Measurements from ENCODE around the gene TBL1XR1. TPM values are rescaled to one million over a fixed set of nuclear protein-coding genes. Genes with fewer than 3 reads are reported as not detected.

TBL1XR1 gene
- total and polyA plus RNA-seq, 2 donors (not counting 3 experiments of a cell fraction or from before 2014, with no cell fraction given) = 26.9 to 146 TPM

GRCh38 chr3:177051411-177051810, 145.9 kb downstream of the TBL1XR1 start:
- Histone ChIP-seq H3K9me3 (replicated peaks; ENCODE audit: control insufficient read depth, insufficient read depth, low read length) (no peaks in the 10 kb centered on the region), H3K9me1 (replicated peaks; ENCODE audit: control insufficient read depth, extremely low read depth, insufficient read depth, low read length) (no peaks in the 10 kb centered on the region), H3K4me3 (replicated peaks in 1 of 3; ENCODE audit: insufficient read depth in 1 of 3, low read depth in 1 of 3, low read length in 3 of 3) (no peak overlapping the region), H3K4me1 (ENCODE audit: control insufficient read depth, extremely low read depth, insufficient read depth, low read length) (no peaks in the 10 kb centered on the region), H2AFZ (ENCODE audit: low read depth, low read length) (no peak overlapping the region), H3K27me3 (ENCODE audit: control insufficient read depth in 2 of 2, insufficient read depth in 2 of 2, low read length in 2 of 2) (no peaks in the 10 kb centered on the region), H4K20me1 (replicated peaks; ENCODE audit: control insufficient read depth, extremely low read depth, insufficient read depth, low read length) (no peaks in the 10 kb centered on the region), H3K79me2 (ENCODE audit: control insufficient read depth, insufficient read depth, low read length) (peaks cover 22% of the 10 kb centered on the region), H3K27ac (ENCODE audit: insufficient read depth, low read depth, low read length) (no peak overlapping the region), H3K9ac (replicated peaks; ENCODE audit: extremely low read depth, insufficient read depth, low read length) (no peak overlapping the region), H3K4me2 (ENCODE audit: insufficient read depth, low read length) (no peak overlapping the region), H3K36me3 (ENCODE audit: control insufficient read depth in 2 of 2, extremely low read depth in 1 of 2, insufficient read depth in 2 of 2, low read length in 2 of 2) (peaks cover 3 to 22% of the 10 kb centered on the region in 2 experiments)
- no TSS peak for BruUV-seq (replicated peaks)
- intact Hi-C loops (cut with micrococcal nuclease) = loop anchor here (1.0 to 10.0 kb wide), 7 partner anchors 146 to 1334 kb away; partner anchors contain the start of gene TBL1XR1
- CTCF ChIA-PET = interaction anchor here (0.6 to 5.0 kb wide), 51 partner anchors 10 to 1334 kb away, joined by 3 to 66 read pairs (median 3); partner anchors contain the start of gene TBL1XR1
- FAIRE-seq (no peak), DNase-seq (ENCODE audit: low read depth, low spot score) (peak; percentile 19)
- dilution Hi-C loops (cut with MboI; ENCODE audit: extremely low pct_ligation_motif_present, low sequenced_read_pairs) = no loop called here
- POLR2A ChIA-PET = interaction anchor here (0.9 kb wide), 1 partner anchor 309 kb away, joined by 3 read pairs; no protein-coding TSS in a partner anchor
- TF ChIP-seq FOS (IDR thresholded peaks at IDR 0.05; ENCODE audit: borderline replicate concordance, insufficient read depth, low read length) (no peak), POLR2AphosphoS5 (IDR thresholded peaks at IDR 0.05; ENCODE audit: insufficient read depth, low read depth, low read length) (no peak)

- H3K4me2 ChIP-seq (ENCODE audit: insufficient read depth, low read length) = no peak overlapping the region
- POLR2A ChIA-PET = interaction anchor here (0.6 kb wide), 1 partner anchor 360 kb away, joined by 5 read pairs; no protein-coding TSS in a partner anchor
- H3K36me3 ChIP-seq (ENCODE audit: control insufficient read depth in 2 of 2, extremely low read depth in 1 of 2, insufficient read depth in 2 of 2, low read length in 2 of 2) = peaks cover 3 to 22% of the 10 kb centered on the region in 2 experiments
- no peak overlapping the region for H2AFZ ChIP-seq (ENCODE audit: low read depth, low read length)
- peaks cover 15% of the 10 kb centered on the region for H3K79me2 ChIP-seq (ENCODE audit: control insufficient read depth, insufficient read depth, low read length)
- TF ChIP-seq FOS (IDR thresholded peaks at IDR 0.05; ENCODE audit: borderline replicate concordance, insufficient read depth, low read length) (no peak), POLR2A (IDR thresholded peaks at IDR 0.05; ENCODE audit: low read depth, low read length) (no peak), POLR2AphosphoS5 (IDR thresholded peaks at IDR 0.05; ENCODE audit: insufficient read depth, low read depth, low read length) (no peak), JUN (IDR thresholded peaks at IDR 0.05; ENCODE audit: borderline replicate concordance, insufficient read depth, insufficient read length, low read depth) (no peak)
- intact Hi-C loops (cut with micrococcal nuclease) = loop anchor here (1.0 to 10.0 kb wide), 8 partner anchors 147 to 1335 kb away; partner anchors contain the start of gene TBL1XR1
- H3K9me1 ChIP-seq (replicated peaks; ENCODE audit: control insufficient read depth, extremely low read depth, insufficient read depth, low read length) = no peaks in the 10 kb centered on the region
- H3K9me3 ChIP-seq (replicated peaks; ENCODE audit: control insufficient read depth, insufficient read depth, low read length) = no peaks in the 10 kb centered on the region
- H3K4me3 ChIP-seq (replicated peaks in 1 of 3; ENCODE audit: insufficient read depth in 1 of 3, low read depth in 1 of 3, low read length in 3 of 3) = no peak overlapping the region
- no TSS peak for BruUV-seq (replicated peaks)
- no peaks in the 10 kb centered on the region for H4K20me1 ChIP-seq (replicated peaks; ENCODE audit: control insufficient read depth, extremely low read depth, insufficient read depth, low read length)
- no peaks in the 10 kb centered on the region for H3K4me1 ChIP-seq (ENCODE audit: control insufficient read depth, extremely low read depth, insufficient read depth, low read length)
- no peaks in the 10 kb centered on the region for H3K27me3 ChIP-seq (ENCODE audit: control insufficient read depth in 2 of 2, insufficient read depth in 2 of 2, low read length in 2 of 2)
- no peak for FAIRE-seq
- CTCF ChIA-PET = interaction anchor here (0.6 to 5.0 kb wide), 51 partner anchors 10 to 1334 kb away, joined by 3 to 66 read pairs (median 3); partner anchors contain the start of gene TBL1XR1
- H3K9ac ChIP-seq (replicated peaks; ENCODE audit: extremely low read depth, insufficient read depth, low read length) = no peak overlapping the region
- dilution Hi-C loops (cut with MboI; ENCODE audit: extremely low pct_ligation_motif_present, low sequenced_read_pairs) = no loop called here
- no peak overlapping the region for H3K27ac ChIP-seq (ENCODE audit: insufficient read depth, low read depth, low read length)
- peak; percentile 71 for DNase-seq (ENCODE audit: low read depth, low spot score)
Observed at GRCh38 chr3:177050501-177051237, 146.6 kb downstream of the TBL1XR1 start.

Data from endothelial cell of umbilical vein (primary cell).